Measurements from ENCODE around the gene SSTR3. TPM values are rescaled to one million over a fixed set of nuclear protein-coding genes. Genes with fewer than 3 reads are reported as not detected.

Gene SSTR3
- total RNA-seq, 2 donors from 2014 or later: 0.11 to 0.20 TPM

DNA sequence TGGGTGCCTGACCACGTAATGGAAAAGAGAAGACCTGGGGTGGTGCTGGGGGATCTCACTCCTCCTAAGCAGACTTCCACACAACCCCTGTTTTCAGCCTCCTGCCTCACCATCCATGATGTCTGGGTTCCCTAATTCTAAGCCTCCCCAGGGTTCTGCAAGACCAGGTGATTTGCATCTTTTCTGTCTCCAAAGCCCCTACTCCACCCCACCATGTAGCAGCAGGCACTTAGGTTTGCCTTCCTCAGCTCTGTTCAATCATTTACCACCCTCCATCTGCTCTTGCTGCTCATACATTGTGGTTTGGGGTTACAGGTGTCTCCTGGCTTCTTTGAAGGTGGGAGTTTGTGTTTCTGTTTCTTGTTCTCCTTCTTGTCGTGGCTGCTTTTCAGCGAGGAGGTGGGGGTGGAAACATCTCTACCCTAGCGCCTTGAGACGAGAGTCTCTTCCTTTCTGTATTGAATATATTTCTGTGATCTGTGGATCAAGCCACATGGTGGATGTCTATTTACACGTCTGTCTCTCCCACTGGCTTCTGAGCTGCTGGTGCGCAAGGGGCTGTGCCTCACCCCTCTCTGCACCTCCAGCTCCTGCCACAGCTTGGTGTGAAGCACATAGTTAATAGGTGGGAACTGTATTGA, 6.6 kb upstream of the SSTR3 start:
- no peak for TF ChIP-seq CTCF (conservative IDR thresholded peaks at IDR 0.05)
- H3K4me3 Mint-ChIP-seq: no peak overlapping the region
- no peak for DNase-seq

DNA sequence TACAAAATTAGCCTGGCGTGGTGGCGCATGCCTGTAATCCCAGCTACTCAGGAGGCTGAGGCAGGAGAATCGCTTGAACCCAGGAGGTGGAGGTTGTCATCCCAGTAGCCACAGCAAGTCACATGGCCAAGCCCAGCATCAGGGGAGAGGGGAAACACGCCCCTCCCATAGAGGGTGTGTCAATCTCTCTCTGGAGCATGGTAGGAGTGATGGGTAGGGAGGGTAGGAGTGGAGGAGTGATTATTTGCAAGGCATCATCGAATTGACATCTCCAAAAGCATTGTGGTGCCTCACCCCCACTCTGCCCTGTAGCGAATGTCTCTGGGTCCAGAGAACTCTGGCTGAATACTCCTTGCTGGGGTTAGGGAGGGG, 6.1 kb upstream of the SSTR3 start:
- Histone ChIP-seq H3K4me1 (ENCODE audit: control insufficient read depth, insufficient read depth, low read length) (no peaks in the 10 kb centered on the region), H3K27me3 (ENCODE audit: control insufficient read depth, insufficient read depth, low read length, poor library complexity, severe bottlenecking) (no peaks in the 10 kb centered on the region), H3K9ac (ENCODE audit: extremely low read depth, low read length, poor library complexity, severe bottlenecking) (no peak overlapping the region), H3K9me3 (ENCODE audit: control insufficient read depth, low read length) (no peaks in the 10 kb centered on the region), H3K36me3 (ENCODE audit: control insufficient read depth, insufficient read depth, low read length) (no peaks in the 10 kb centered on the region), H3K4me3 (ENCODE audit: low read length) (no peak overlapping the region), H3K27ac (ENCODE audit: low read depth, low read length) (no peak overlapping the region)
- 90 to 93% methylated on average over 2 to 6 of the region's 6 CpGs for WGBS, 2 experiments (ENCODE audit: insufficient coverage in 1 of 2, insufficient read length in 1 of 2)
- Mint-ChIP-seq H3K27ac (no peak overlapping the region), H3K27me3 (ENCODE audit: insufficient read depth) (peaks cover 8% of the 10 kb centered on the region), H3K4me3 (no peak overlapping the region), H3K36me3 (ENCODE audit: low read depth) (no peaks in the 10 kb centered on the region), H3K9me3 (peaks cover 19% of the 10 kb centered on the region), H3K4me1 (peaks cover 16% of the 10 kb centered on the region)
- no peak for DNase-seq
- no peak for TF ChIP-seq CTCF (conservative IDR thresholded peaks at IDR 0.05)

More for the DNA sequence above, 6.6 kb upstream of the SSTR3 start:
- Histone ChIP-seq H3K4me1 (ENCODE audit: control insufficient read depth, insufficient read depth, low read length) (no peaks in the 10 kb centered on the region), H3K27ac (ENCODE audit: low read depth, low read length) (no peak overlapping the region), H3K9me3 (ENCODE audit: control insufficient read depth, low read length) (no peaks in the 10 kb centered on the region), H3K27me3 (ENCODE audit: control insufficient read depth, insufficient read depth, low read length, poor library complexity, severe bottlenecking) (no peaks in the 10 kb centered on the region), H3K36me3 (ENCODE audit: control insufficient read depth, insufficient read depth, low read length) (no peaks in the 10 kb centered on the region), H3K9ac (ENCODE audit: extremely low read depth, low read length, poor library complexity, severe bottlenecking) (no peak overlapping the region), H3K4me3 (ENCODE audit: low read length) (no peak overlapping the region)
- Mint-ChIP-seq H3K4me1 (peaks cover 16% of the 10 kb centered on the region), H3K9me3 (peaks cover 19% of the 10 kb centered on the region), H3K27ac (no peak overlapping the region), H3K27me3 (ENCODE audit: insufficient read depth) (peaks cover 8% of the 10 kb centered on the region), H3K36me3 (ENCODE audit: low read depth) (no peaks in the 10 kb centered on the region)
- WGBS, 2 experiments (ENCODE audit: insufficient coverage in 1 of 2, insufficient read length in 1 of 2): 86% methylated on average over 7 of the region's 7 CpGs; no CpG with 5 or more reads in 1 of the 2 experiments

- no peak overlapping the region for H3K4me3 Mint-ChIP-seq
- peaks cover 4% of the 10 kb centered on the region for H3K9me3 Mint-ChIP-seq
- Histone ChIP-seq H3K4me3 (ENCODE audit: low read length) (no peak overlapping the region), H3K9ac (ENCODE audit: extremely low read depth, low read length, poor library complexity, severe bottlenecking) (no peak overlapping the region), H3K36me3 (ENCODE audit: control insufficient read depth, insufficient read depth, low read length) (no peaks in the 10 kb centered on the region), H3K27me3 (ENCODE audit: control insufficient read depth, insufficient read depth, low read length, poor library complexity, severe bottlenecking) (no peaks in the 10 kb centered on the region), H3K4me1 (ENCODE audit: control insufficient read depth, insufficient read depth, low read length) (no peaks in the 10 kb centered on the region), H3K9me3 (ENCODE audit: control insufficient read depth, low read length) (no peaks in the 10 kb centered on the region), H3K27ac (ENCODE audit: low read depth, low read length) (no peak overlapping the region)
- no peaks in the 10 kb centered on the region for H3K36me3 Mint-ChIP-seq (ENCODE audit: low read depth)
- 72 to 88% methylated on average over 4 to 8 of the region's 9 CpGs for WGBS, 2 experiments (ENCODE audit: insufficient coverage in 1 of 2, insufficient read length in 1 of 2)
- no peak overlapping the region for H3K27ac Mint-ChIP-seq
- no peak for TF ChIP-seq CTCF (conservative IDR thresholded peaks at IDR 0.05)
- peaks cover 17% of the 10 kb centered on the region for H3K4me1 Mint-ChIP-seq
- peaks cover 4% of the 10 kb centered on the region for H3K27me3 Mint-ChIP-seq (ENCODE audit: insufficient read depth)
- no peak for DNase-seq
Measured at GRCh38 chr22:37215890-37216289, 3.6 kb upstream of the SSTR3 start.

Measured in endodermal cell (in vitro differentiated cells).